ENCODE data around the gene PGC.

GRCh38 chr6:41687501-41688175, 59.6 kb downstream of the PGC start:
- TF ChIP-seq POLR2A (IDR thresholded peaks at IDR 0.05) (no peak), POLR2AphosphoS5 (IDR thresholded peaks at IDR 0.05) (no peak), CTCF (IDR thresholded peaks at IDR 0.05) (no peak), EP300 (IDR thresholded peaks at IDR 0.05) (no peak)
